Osteoblast (primary cell): ENCODE results near the gene DEK. TPM values are rescaled to one million over a fixed set of nuclear protein-coding genes. Genes with fewer than 3 reads are reported as not detected.

ENCODE experiments used
- DNase-seq: peaks from one replicate; pipeline ENCODE4 v3.0.0; 2011; ENCODE audit warnings: low spot score, mixed read lengths; ENCODE audit not compliant: insufficient read length; ENCODE audit errors: missing footprints
- H2AFZ ChIP-seq: 2 replicates; pipeline ENCODE4 v1.6.0; 2011; ENCODE audit warnings: mild to moderate bottlenecking, low read length
- H3K27ac ChIP-seq: 2 replicates; pipeline ENCODE4 v1.5.1; 2011; ENCODE audit warnings: mild to moderate bottlenecking, low read depth, low read length, moderate library complexity
- H3K27me3 ChIP-seq: 2 replicates; pipeline ENCODE4 v1.6.0; 2012; ENCODE audit warnings: mild to moderate bottlenecking, control low read depth, inconsistent platforms, low read length, moderate library complexity; ENCODE audit not compliant: insufficient read depth
- H3K36me3 ChIP-seq: 2 replicates; pipeline ENCODE4 v1.5.1; 2011; ENCODE audit warnings: mild to moderate bottlenecking, low read length, control low read depth, moderate library complexity; ENCODE audit not compliant: insufficient read depth
- H3K4me1 ChIP-seq: 2 replicates; pipeline ENCODE4 v1.5.1; 2011; ENCODE audit warnings: mild to moderate bottlenecking, low read length, control low read depth, moderate library complexity; ENCODE audit not compliant: insufficient read depth
- H3K4me2 ChIP-seq: 2 replicates; pipeline ENCODE4 v1.6.0; 2011; ENCODE audit warnings: mild to moderate bottlenecking, low read length; ENCODE audit not compliant: insufficient read depth
- H3K4me3 ChIP-seq: fragments of 200-600 bp; sonication (generic); 3 replicates; pipeline ENCODE4 v1.5.1; 2012; ENCODE audit warnings: mild to moderate bottlenecking, low read length, inconsistent platforms; ENCODE audit not compliant: insufficient read depth
- H3K79me2 ChIP-seq: 2 replicates; pipeline ENCODE4 v1.6.0; 2012; ENCODE audit warnings: mild to moderate bottlenecking, low read length, control low read depth, inconsistent platforms; ENCODE audit not compliant: insufficient read depth
- H3K9me3 ChIP-seq: 2 replicates; pipeline ENCODE4 v1.5.1; 2011; ENCODE audit warnings: low read depth, low read length, control low read depth
- H4K20me1 ChIP-seq: 2 replicates; pipeline ENCODE4 v1.6.0; 2012; ENCODE audit warnings: mild to moderate bottlenecking, low read length, control low read depth; ENCODE audit not compliant: insufficient read depth
- total RNA-seq: library from RNA; depleted of rRNA; stranded (reverse); fragments of >200 nt; gene quantifications from 2 replicates; pipeline ENCODE4 v1.2.3, GENCODE V29; 2012
- TF ChIP-seq, protein P1 (sequence below): IDR thresholded peaks from 2 replicates; pipeline ENCODE4 v1.5.1; 2011; ENCODE audit warnings: mild to moderate bottlenecking, low read depth, low read length, moderate library complexity; ENCODE audit errors: extremely low read depth

Gene DEK
- total RNA-seq, 1 donor = 102 TPM

DNA sequence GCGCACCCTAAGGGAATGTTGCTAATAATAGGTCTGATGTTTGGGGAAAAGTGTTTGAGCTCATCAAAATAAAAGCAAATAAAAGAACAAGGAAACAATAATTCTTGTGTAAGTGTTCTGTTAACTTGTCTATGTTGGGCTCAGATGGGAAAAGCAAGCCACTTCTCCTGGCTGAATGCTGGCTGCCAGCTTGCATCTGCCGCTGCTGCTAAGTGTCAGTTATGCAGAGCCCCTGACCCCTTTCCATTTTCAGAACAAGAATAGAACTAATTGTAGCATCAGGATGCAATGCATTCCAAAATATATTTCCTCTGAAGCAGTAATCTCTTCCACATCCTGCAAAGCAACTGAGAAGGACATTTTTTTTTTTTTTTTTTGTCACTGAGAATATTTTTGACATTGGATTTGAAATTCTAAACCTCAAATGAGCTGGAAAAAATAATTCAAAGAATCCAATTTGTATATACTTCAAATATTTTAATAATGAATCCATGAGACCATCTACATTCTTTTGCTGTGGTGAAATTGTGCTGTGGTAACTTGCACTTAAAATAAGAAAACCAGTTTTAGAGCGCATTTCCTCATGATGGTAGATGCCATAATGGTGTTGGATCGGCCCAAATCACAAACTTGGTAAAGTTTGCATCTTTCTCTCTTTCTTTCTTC is 43.9 kb upstream of the DEK start:
- H2AFZ ChIP-seq = no peak overlapping the region
- H3K27me3 ChIP-seq = no peaks in the 10 kb centered on the region
- no peak overlapping the region for H3K4me3 ChIP-seq
- peaks cover 22% of the 10 kb centered on the region for H3K4me1 ChIP-seq
- H3K4me2 ChIP-seq = peak overlapping the region; percentile 61
- H3K36me3 ChIP-seq = no peaks in the 10 kb centered on the region
- H3K79me2 ChIP-seq = no peaks in the 10 kb centered on the region
- TF ChIP-seq, protein P1, sequence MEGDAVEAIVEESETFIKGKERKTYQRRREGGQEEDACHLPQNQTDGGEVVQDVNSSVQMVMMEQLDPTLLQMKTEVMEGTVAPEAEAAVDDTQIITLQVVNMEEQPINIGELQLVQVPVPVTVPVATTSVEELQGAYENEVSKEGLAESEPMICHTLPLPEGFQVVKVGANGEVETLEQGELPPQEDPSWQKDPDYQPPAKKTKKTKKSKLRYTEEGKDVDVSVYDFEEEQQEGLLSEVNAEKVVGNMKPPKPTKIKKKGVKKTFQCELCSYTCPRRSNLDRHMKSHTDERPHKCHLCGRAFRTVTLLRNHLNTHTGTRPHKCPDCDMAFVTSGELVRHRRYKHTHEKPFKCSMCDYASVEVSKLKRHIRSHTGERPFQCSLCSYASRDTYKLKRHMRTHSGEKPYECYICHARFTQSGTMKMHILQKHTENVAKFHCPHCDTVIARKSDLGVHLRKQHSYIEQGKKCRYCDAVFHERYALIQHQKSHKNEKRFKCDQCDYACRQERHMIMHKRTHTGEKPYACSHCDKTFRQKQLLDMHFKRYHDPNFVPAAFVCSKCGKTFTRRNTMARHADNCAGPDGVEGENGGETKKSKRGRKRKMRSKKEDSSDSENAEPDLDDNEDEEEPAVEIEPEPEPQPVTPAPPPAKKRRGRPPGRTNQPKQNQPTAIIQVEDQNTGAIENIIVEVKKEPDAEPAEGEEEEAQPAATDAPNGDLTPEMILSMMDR = no peak
- no peaks in the 10 kb centered on the region for H4K20me1 ChIP-seq
- no peaks in the 10 kb centered on the region for H3K9me3 ChIP-seq
- H3K27ac ChIP-seq = peak overlapping the region; percentile 52
- DNase-seq = peak; percentile 47

DNA sequence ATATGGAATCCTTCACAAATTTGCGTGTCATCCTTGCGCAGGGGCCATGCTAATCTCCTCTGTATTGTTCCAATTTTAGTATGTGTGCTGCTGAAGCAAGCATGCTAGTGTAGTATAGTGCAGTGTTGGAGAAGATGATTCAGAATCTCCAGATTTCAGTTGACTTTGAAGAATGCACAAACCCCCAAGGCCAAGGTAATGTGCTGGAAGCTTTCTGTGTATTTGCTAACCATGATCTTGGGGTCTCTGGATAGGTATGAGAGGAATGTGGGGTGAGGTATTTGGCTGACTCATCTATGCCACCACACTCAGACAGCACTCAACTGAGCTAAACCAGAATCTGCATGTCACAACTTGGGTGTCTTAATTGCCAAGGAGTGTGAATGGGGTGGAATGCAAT is 42.6 kb upstream of the DEK start:
- no peak overlapping the region for H3K4me3 ChIP-seq

DNA sequence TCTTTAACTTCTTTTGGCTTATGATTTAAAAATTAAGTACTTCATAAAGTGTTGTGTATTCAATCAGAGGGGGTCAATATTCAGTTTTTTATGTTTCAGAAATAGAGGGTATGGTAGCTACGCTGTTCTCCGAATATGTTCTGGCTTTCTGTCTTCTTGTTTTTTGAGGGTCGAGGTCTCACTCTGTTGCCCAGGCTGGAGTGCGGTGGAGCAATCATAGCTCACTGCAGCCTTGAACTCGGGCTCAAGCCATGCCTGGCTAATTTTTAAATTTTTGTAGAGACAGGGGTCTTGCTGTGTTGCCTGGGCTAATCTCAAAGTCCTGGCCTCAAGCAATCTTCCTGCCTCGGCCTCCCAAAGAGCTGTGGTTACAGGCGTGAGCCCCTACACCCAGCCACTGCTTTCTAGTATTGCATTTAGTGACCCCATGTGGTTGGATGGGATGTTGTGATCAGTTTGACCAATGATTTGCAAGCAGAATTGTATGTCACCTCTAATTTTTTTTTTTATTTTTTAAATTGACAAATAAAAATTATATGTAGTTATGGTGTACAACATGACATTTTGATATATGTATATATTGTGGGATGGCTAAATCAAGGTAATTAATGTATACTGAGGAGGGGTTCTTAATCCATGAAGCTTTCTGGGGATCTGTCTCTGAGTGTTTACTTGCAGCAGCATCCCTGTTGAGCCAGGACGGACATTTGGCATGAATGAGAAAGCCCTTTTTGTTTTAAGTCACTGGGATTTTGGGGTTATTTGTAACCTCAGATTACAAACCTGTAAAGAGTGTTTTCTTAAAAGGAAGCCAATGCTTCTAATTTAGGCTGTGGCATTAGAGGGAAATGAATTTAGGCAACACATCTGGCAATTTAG is 38.5 kb upstream of the DEK start:
- H2AFZ ChIP-seq = no peak overlapping the region
- H3K36me3 ChIP-seq = no peaks in the 10 kb centered on the region
- H3K27ac ChIP-seq = no peak overlapping the region
- no peak overlapping the region for H3K4me2 ChIP-seq
- H3K27me3 ChIP-seq = no peaks in the 10 kb centered on the region
- H3K4me3 ChIP-seq = no peak overlapping the region
- H3K9me3 ChIP-seq = no peaks in the 10 kb centered on the region
- peaks cover 16% of the 10 kb centered on the region for H3K4me1 ChIP-seq
- H4K20me1 ChIP-seq = no peaks in the 10 kb centered on the region
- TF ChIP-seq, protein P1 = peak; percentile 19
- H3K79me2 ChIP-seq = no peaks in the 10 kb centered on the region
- no peak for DNase-seq

More for the DNA sequence above, 42.6 kb upstream of the DEK start:
- H2AFZ ChIP-seq = no peak overlapping the region
- DNase-seq = no peak
- H3K27me3 ChIP-seq = no peaks in the 10 kb centered on the region
- TF ChIP-seq, protein P1 = no peak
- no peak overlapping the region for H3K27ac ChIP-seq
- no peaks in the 10 kb centered on the region for H3K9me3 ChIP-seq
- no peaks in the 10 kb centered on the region for H4K20me1 ChIP-seq
- H3K4me1 ChIP-seq = peaks cover 22% of the 10 kb centered on the region
- H3K4me2 ChIP-seq = peak overlapping the region; percentile 17
- no peaks in the 10 kb centered on the region for H3K79me2 ChIP-seq
- H3K36me3 ChIP-seq = no peaks in the 10 kb centered on the region
